Liver (tissue), 3 donors: ENCODE results near the gene CPAMD8.

ENCODE experiments used
- CTCF ChIP-seq: fragments of 150-350 bp; IDR thresholded peaks from 2 replicates; pipeline ENCODE4 v1.5.1; 2017; ENCODE audit warnings: improper control_type of control experiment, low read depth, low read length; ENCODE audit not compliant: missing input control
- EGR1 ChIP-seq, 2 donors: IDR thresholded peaks; 2 replicates each; pipeline ENCODE4 v1.6.1; 2016 to 2018; ENCODE audit warnings: antibody characterized with exemption in 2 of 2, low read depth in 2 of 2
- FOXA1 ChIP-seq: IDR thresholded peaks from 2 replicates; pipeline ENCODE4 v1.6.1; 2016; ENCODE audit warnings: antibody characterized with exemption
- FOXA2 ChIP-seq: IDR thresholded peaks from 2 replicates; pipeline ENCODE4 v1.6.1; 2016; ENCODE audit warnings: antibody characterized with exemption
- HNF4A ChIP-seq, 2 donors: conservative IDR thresholded peaks; 2 replicates each; pipeline ENCODE4 v1.6.1; 2016; ENCODE audit warnings: antibody characterized with exemption in 2 of 2, mild to moderate bottlenecking in 2 of 2
- HNF4G ChIP-seq: IDR thresholded peaks from 2 replicates; pipeline ENCODE4 v1.6.1; 2016; ENCODE audit warnings: antibody characterized with exemption
- JUND ChIP-seq, 2 donors: IDR thresholded peaks; 2 replicates each; pipeline ENCODE4 v1.6.1; 2016; ENCODE audit warnings: antibody characterized with exemption in 2 of 2
- MAX ChIP-seq: IDR thresholded peaks from 2 replicates; pipeline ENCODE4 v1.6.1; 2016; ENCODE audit warnings: antibody characterized with exemption
- RAD21 ChIP-seq, 2 donors: IDR thresholded peaks; 2 replicates each; pipeline ENCODE4 v1.6.1; 2016; ENCODE audit warnings: antibody characterized with exemption in 2 of 2, mild to moderate bottlenecking in 2 of 2
- RXRA ChIP-seq, 2 donors: IDR thresholded peaks; 2 replicates each; pipeline ENCODE4 v1.6.1; 2017 to 2018; ENCODE audit warnings: antibody characterized with exemption in 2 of 2, mild to moderate bottlenecking in 1 of 2
- SP1 ChIP-seq: IDR thresholded peaks from 2 replicates; pipeline ENCODE4 v1.6.1; 2018; ENCODE audit warnings: antibody characterized with exemption, mild to moderate bottlenecking
- TAF1 ChIP-seq: conservative IDR thresholded peaks from 2 replicates; pipeline ENCODE4 v1.6.1; 2016; ENCODE audit warnings: antibody characterized with exemption, mild to moderate bottlenecking
- TF ChIP-seq, protein P1 (sequence below): IDR thresholded peaks from 2 replicates; pipeline ENCODE4 v1.6.1; 2016; ENCODE audit warnings: antibody characterized with exemption
- TF ChIP-seq, protein P2 (sequence below): IDR thresholded peaks from 2 replicates; pipeline ENCODE4 v1.6.1; 2016; ENCODE audit warnings: antibody characterized with exemption, mild to moderate bottlenecking
- donor health status: healthy.
- donor health status: healthy.

- TF ChIP-seq CTCF (no peak), RXRA (IDR thresholded peaks at IDR 0.05) (no peak), MAX (no peak), JUND (IDR thresholded peaks at IDR 0.05) (no peak), FOXA2 (no peak), HNF4A (conservative IDR thresholded peaks at IDR 0.05) (no peak), EGR1 (IDR thresholded peaks at IDR 0.05; ENCODE audit: low read depth in 2 of 2) (no peak), SP1 (no peak), HNF4G (no peak), FOXA1 (no peak), RAD21 (IDR thresholded peaks at IDR 0.05) (no peak), TAF1 (no peak)
- TF ChIP-seq, protein P1, sequence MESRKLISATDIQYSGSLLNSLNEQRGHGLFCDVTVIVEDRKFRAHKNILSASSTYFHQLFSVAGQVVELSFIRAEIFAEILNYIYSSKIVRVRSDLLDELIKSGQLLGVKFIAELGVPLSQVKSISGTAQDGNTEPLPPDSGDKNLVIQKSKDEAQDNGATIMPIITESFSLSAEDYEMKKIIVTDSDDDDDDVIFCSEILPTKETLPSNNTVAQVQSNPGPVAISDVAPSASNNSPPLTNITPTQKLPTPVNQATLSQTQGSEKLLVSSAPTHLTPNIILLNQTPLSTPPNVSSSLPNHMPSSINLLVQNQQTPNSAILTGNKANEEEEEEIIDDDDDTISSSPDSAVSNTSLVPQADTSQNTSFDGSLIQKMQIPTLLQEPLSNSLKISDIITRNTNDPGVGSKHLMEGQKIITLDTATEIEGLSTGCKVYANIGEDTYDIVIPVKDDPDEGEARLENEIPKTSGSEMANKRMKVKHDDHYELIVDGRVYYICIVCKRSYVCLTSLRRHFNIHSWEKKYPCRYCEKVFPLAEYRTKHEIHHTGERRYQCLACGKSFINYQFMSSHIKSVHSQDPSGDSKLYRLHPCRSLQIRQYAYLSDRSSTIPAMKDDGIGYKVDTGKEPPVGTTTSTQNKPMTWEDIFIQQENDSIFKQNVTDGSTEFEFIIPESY: no peak
- TF ChIP-seq, protein P2, sequence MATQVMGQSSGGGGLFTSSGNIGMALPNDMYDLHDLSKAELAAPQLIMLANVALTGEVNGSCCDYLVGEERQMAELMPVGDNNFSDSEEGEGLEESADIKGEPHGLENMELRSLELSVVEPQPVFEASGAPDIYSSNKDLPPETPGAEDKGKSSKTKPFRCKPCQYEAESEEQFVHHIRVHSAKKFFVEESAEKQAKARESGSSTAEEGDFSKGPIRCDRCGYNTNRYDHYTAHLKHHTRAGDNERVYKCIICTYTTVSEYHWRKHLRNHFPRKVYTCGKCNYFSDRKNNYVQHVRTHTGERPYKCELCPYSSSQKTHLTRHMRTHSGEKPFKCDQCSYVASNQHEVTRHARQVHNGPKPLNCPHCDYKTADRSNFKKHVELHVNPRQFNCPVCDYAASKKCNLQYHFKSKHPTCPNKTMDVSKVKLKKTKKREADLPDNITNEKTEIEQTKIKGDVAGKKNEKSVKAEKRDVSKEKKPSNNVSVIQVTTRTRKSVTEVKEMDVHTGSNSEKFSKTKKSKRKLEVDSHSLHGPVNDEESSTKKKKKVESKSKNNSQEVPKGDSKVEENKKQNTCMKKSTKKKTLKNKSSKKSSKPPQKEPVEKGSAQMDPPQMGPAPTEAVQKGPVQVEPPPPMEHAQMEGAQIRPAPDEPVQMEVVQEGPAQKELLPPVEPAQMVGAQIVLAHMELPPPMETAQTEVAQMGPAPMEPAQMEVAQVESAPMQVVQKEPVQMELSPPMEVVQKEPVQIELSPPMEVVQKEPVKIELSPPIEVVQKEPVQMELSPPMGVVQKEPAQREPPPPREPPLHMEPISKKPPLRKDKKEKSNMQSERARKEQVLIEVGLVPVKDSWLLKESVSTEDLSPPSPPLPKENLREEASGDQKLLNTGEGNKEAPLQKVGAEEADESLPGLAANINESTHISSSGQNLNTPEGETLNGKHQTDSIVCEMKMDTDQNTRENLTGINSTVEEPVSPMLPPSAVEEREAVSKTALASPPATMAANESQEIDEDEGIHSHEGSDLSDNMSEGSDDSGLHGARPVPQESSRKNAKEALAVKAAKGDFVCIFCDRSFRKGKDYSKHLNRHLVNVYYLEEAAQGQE: no peak
These were observed 98.7 kb downstream of the CPAMD8 start for GRCh38 chr19:16927883-16928282.
